Left colon (tissue), 2 donors: Measurements from ENCODE around the gene GSG1L. TPM values are rescaled to one million over a fixed set of nuclear protein-coding genes. Genes with fewer than 3 reads are reported as not detected.

Experiments used
- ATAC-seq: fragments of 200-7000 bp; cut with Tn5 transposase; one replicate; pipeline ENCODE4 v1.9.1; 2020; ENCODE audit warnings: mild to moderate bottlenecking, moderate library complexity
- DNase-seq, 2 donors: peaks; one replicate each; pipeline ENCODE4 v3.0.0-alpha.2; 2020
- intact Hi-C, 2 donors: fragments of 100-400 bp; cut with DNase I in 1 of 2; cut with micrococcal nuclease in 1 of 2; formaldehyde crosslinking; loops; one replicate each; pipeline versions ENCODE4 v1.11.2 to v1.14.0; 2022; cut with DNase I, micrococcal nuclease
- total RNA-seq, 2 donors: library from RNA; stranded (reverse); fragmentation: NEBNext Ultra II Directional; extraction: Animal tissue kit (Norgen Biotek cat#: 25700); gene quantifications; one replicate each; pipeline ENCODE4 v1.2.1, GENCODE V29; 2021
- donor health status: DM: no; HTN: no; CAD: no.
- donor health status: DM: yes; HTN: yes; CAD: no.

GSG1L gene
- total RNA-seq, 2 donors from 2014 or later: 0.17 TPM; not detected in 1

DNA sequence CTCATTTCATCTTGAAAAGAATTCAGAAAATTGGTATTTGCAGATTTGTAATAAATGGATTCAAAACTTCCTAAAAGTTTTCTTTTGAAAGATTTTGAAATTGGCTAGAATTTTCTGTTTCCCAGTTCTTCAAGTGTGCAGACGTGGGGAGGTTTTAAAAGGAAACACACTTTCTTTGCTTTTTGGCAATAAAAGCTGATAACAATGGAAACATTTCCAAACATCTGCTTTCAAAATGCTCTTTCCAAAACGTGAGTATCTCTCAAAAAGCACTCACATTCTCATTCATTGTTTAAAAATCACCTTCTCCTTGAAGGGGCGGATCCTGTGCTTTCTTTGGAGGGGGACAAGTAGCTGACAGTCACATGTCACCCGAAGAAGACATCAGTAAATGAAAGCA is 8.6 kb upstream of the GSG1L start:
- DNase-seq (no peak), ATAC-seq (no peak)
- intact Hi-C loops: no loop called here

DNA sequence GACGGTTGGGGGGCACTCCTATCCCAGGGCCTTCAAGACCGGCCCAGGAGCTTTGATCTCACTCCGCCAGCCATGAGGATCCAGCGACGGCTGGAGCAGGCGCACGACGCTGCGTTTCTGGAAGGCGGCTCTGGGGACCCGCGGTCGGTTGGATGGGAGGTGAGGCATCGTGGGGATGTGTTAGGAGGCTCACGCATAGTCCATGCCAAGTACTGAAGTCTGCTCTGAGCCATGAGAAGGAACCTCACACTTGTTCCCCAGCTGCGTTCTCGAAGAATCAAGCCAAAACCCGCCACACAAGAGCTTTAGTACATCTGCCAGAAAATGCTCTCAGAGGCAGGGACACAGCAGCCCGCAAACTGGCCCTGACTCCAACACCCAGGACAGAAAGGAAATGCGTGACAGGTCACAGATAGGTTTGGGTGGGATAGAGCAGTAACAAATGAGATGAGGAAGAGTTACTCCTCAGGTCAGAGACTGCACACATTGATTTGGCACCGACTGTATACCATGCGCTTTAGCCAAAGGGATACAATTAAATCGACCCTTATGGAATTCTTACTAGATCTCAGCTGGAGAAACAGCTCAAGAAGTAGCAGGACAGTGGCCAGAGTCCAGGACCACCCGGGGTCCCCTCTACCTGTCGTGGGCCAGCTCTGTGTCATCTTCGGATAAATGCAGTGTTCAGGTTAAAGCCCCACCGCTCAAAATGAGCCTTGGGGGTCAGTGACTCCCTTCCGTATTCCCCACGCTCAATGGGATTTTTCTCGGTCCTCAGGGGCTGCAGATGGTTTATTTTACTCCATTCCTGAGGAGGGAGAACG is 6.7 kb upstream of the GSG1L start:
- DNase-seq (no peak), ATAC-seq (no peak)
- intact Hi-C loops: no loop called here

DNA sequence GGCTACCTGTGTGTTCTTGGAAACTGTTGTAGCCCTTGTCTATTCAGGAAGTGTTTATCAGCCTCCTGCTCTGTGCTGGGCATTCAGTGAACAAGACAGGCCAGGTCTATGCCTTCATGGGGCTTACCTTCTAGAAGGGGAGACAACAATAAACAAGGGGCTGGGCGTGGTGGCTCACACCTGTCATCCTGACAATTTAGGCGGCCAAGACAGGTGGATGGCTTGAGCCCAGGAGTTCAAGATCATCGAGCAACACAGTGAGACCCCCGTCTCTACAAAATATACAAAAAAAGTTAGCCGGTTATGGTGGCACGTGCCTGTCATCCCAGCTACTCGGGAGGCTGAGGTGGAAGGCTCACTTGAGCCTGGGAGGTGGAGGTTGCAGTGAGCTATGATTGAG is 5.5 kb upstream of the GSG1L start:
- DNase-seq (no peak), ATAC-seq (no peak)
- intact Hi-C loops: no loop called here

DNA sequence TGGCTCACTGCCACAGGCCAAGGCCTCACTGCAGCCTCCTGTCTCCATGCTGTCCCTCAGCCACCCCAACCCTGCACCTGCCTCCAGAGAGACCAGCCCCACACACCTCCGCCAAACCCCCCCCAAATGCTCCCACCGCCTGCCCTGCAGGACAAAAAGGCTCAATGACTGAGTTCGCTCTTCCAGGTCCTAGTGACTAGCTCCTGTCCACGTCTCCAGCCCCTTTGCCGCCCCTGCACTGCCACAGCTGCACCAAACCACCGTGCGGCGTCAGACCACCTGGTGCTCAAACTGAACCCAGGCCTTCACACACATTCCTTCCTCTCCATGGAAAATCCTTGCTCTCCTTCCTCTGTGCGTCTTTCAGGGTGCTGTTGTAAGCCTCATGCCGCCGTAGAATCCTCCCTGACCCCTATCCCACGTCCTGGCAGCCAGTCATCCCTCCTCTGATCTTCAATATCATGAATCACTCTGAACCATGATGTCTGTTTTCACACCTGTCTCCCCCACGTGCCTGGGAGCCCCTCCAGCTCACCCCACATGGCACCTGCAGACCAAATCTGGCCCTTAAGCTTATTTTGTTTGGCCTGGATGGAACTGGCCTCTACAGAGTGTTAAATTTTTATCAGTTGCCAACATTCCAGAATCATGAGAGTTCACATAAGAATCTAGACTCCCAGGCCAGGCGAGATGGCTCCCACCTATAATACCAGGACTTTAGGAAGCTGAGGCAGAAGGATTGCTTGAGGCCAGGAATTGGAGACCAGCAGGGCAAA is 4.3 kb upstream of the GSG1L start:
- intact Hi-C loops: no loop called here
- no peak for DNase-seq
- no peak for ATAC-seq

DNA sequence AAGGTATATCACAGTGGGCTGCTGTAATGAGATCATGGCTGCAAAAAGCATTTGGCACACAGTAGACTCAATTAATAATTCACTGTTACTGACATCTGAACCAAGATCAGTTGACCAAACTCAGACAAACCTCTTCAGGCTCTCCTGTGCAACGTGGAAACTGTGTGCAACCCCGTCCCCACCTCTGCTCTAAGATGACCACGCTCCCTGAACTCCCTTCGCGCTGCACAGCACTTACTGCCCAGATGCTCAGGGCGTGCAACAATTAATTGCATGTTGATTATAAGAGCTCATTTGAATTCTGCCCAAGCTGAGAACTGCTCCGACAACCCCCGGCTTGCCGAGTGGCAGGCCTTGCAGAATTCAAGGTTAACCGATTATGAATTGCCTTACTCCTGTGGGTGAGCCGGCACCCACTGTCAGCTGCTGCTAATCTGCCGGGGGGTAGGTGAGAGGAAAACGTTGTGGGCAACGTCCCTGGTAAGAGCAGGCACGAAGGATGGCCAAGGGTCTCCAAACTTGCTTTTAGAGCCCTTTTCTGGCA is 1.3 kb upstream of the GSG1L start:
- DNase-seq (no peak), ATAC-seq (no peak)
- intact Hi-C loops: no loop called here

DNA sequence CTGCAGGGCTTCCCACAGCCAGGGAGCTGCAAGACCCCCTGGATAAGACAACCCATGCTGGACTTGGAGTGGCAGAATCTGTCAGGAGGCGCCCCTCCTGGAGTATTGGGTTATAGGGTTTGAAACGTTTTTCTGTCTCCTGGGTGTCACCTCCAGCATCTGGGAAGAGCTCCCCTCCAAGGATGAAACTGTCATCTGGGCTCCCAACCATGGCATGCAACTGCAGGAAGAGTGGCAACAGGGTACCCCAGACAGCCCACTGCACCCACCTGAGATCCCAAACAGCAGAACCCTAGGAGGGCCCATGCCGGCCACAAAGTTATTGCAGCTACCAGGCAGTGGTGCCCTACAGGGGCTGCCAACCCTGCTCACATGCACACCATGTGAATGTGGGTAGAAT is 636 bp upstream of the GSG1L start:
- no peak for ATAC-seq
- intact Hi-C loops: no loop called here
- no peak for DNase-seq

DNA sequence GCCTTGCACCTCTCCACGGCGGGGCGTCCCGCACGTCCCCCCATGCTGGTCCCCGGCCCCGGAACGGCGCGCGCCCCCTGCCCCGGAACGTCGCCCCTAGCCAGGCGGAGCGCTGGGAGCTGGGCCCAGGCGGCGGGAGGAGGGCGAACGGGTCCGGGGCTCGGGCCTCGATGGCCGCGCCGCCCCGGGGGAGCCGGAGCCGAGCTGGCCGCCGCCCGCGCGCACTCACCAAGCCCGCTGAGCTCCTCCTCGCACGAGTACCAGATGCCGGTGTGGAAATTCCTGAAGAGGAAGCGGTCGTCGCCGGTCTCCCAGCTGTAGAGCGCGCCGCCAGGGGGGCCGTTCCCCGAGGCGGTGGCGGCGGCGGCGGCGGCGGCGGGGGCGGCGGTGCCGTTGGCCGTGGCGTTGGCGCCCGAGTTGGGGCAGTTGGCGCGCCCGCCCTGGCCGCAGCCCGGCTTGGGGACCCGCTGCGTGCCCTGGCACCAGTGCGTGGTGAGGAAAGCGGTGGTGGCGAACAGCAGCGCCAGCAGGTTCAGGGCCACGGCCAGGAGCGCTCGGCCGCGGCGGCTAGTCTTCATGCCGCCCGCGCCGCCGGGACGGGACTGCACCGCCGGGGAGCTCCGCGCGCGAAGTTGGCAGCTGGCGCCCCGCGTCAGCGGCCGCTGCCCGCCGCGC is 530 bp downstream of the GSG1L start:
- no peak for DNase-seq
- intact Hi-C loops: no loop called here
- ATAC-seq: no peak

DNA sequence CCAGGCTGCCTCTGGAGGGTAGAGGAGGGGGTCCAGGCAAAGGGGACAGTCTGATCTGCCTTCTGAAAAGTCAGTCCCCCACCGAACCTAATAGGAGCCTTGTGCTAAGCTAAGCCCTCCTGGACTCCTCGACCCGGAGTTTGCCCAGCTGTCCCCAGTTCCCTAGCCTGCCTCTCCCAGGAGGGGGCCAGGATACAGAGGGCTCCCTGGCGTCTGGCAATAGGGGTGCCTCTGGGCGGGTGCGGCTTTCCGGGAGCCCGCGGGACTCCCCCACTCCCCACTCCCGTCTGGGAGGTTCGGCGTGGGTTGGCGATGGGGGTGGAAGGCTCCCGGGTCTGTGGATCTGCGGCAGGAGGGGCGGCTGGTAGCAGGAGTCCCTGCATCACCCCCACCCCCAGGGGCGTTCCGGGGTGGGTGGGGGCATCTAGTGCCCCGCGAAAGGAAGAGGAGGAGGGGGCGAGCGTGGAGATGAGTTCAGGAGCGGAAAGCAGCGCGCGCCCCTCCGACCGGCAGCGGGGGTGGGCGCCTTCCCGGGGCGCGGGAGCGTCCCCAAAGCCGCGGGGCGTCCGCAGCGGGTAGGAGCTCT is 1.2 kb downstream of the GSG1L start:
- intact Hi-C loops: no loop called here
- ATAC-seq: no peak
- DNase-seq: no peak

DNA sequence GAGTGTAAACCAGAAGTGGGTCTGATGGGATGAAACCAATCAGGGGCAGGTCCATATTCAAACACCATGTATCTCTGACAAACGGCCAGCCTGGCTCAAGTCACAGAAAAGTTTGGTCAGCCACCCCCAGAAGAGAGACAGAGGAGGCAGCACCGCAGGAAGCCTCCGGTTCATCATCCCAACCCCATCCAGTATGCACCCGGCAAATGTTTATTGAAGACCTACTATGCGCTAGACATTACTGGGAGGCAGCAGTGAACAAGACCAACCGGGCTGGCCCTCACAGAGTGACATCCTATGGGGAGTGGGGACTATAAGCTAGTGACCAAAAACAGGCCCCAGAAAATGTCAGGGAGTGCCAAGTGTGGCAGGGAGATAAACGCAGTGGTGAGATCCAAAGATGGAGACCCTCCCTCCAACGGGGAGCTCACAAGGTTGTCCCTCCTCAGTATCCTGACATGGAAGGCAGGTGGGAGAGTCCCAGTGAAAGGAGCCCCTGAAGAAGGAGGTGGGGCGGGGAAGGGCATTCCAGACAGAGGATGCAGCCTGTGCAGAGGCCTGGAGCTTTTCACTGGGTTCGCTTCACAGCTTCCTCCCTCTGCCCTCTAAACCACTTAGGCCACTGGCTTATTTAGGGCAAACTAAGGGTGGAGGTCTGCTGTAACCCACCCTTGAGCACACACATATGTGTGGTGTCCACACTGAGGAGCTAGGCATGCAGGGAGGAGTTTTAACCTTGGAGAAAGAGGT is 2.0 kb downstream of the GSG1L start:
- ATAC-seq: no peak
- no peak for DNase-seq
- intact Hi-C loops: no loop called here

DNA sequence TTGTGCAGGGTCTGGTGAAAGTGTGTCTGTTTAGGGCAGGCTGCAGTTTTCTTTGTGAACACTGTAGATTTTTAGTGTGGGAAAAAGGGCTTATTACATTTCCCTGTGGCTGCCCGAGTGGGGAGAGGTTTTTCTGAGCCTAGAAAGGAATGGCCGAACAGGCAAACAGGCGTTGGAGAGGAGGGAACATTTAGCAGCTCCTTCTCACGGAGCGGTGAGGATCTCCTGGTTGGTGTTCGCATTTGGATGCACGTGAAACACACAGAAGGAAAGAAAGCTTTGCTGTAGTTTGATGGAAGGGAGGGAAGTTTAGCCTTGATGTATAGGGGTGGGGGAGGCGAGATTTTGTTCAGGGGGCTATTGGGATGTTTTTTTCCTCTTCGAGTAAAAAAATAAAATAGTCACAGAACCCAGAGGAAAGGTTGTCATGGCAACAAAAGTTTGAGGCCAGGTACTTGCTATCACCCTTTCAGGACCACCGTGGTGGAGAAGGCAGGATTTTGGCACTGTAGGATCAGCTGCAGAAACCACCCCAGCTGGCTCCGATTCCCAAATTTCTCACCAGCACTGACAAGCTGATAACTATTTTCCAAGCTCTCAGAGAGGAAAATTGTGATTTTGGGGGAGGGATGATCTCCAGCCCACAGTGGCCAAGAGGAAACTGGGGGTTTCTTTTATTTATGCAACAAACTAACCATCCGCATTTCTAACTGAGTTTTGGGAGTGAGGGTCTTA is 3.5 kb downstream of the GSG1L start:
- intact Hi-C loops: no loop called here
- no peak for ATAC-seq

DNA sequence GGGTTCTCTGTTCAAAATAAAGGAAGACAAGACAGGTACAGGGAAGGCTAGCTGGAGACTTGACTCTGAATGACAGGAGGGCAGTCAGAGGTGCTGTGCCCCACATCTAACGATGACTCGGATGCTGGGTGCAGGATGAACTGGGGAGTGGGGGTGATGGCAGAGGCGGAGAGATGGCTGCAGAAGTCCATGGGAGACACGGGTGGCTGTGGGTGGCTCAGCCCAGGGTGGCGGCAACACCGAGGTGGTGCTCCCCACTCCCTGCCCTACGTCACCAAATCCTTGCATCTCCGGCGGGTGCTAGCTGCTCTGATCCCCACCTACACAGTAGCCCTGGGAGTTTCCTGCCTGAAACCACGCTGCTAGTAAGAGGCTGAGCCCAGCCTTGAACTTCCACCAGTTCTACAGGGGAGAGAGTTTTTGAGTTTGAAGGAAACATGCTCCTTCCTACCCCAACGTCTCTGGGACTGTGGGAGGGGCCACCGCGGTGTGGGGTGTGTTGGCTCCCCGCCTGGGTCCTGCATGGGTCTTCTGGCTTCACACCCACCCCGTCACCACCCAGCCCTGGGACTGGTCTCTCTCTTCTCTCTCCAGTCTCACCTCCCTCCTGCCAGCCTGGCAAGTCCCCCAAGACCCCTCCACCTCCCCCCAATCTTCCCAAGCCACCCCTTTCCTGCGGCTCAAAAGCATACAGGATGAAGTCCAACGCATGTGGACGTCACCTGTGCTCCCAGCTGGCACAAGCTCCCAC is 4.5 kb downstream of the GSG1L start:
- intact Hi-C loops: no loop called here
- ATAC-seq (no peak), DNase-seq (no peak)

More for the DNA sequence above, 3.5 kb downstream of the GSG1L start:
- no peak for DNase-seq

DNA sequence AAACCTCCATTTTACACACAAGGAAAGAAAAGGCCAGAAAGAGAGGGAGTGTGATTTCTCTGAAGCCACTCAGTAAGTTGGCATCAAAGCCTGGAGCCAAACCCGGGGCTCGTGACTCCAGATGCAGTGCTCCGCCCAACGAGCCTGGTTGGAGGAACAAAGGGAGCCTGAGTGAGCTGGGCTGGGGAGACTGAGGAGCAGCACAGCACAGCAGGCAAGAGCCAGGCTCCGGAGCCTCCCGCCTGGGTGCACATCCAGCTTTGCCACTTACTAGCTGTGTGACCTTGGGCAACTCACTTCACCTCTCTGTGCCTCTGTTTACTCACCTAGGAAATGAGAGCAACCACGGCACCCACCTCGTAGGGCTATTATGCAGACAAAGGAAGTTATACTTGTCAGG is 5.6 kb downstream of the GSG1L start:
- DNase-seq (no peak), ATAC-seq (no peak)
- intact Hi-C loops: no loop called here

DNA sequence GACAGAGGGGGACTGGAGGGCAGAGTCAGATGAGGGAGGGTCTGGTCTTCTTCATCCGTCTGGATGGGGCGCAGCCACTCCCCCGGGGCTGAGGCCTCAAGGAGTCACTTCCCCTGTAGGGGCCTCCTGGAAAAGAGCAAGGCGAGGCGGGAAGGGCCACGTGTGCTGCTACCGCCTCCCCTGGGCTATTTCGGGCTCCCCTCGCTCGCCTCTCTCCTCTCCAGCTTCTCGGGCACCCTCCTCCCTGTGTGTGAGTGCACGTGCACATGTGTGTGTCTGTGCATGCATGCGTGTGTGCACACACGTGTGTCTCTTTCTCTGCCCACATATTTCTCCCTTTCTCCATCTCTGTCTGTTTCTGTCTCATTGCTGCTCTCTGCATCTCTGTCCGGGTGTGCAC is 10.1 kb downstream of the GSG1L start:
- intact Hi-C loops: no loop called here
- DNase-seq (no peak), ATAC-seq (no peak)

DNA sequence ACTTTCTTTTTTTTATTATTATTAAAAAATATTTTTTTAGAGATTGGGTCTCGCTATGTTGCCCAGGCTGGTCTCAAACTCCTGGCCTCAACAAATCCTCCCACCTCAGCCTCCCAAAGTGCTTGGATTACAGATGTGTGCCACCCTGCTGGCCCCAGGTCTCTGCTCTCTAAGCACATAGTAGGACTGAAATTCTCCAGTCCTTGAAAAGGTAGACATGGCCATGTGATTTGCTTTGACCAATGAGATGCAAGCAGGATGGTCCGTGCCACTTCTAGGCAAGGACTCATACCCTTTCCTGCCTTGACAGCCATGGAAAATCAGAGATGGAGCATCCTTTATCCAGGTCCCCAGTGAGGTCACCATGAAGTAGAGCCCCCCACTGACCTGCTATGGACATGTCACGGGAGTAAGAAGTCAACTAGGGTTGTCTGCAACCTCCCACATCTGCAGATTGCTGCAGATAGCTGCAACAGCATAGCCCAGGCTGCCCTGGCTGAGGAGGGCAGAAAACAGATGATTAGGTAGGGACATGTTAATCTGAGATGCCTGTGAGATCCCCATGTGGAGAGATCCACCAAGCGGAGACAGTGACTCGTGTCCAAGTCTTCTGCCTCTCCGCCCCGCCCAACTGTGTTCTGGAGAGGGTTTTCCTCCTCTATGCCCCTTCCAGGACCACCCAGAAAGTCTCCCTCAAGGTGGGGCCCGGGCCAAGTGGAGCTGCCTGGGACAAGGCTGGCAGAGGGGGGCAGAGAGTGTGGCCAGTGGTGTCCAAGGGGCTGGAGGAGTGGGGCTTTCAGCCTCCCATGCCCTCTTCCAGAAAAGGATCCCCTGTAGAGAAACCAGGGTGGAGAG is 11.0 kb downstream of the GSG1L start:
- ATAC-seq: no peak
- intact Hi-C loops: no loop called here

DNA sequence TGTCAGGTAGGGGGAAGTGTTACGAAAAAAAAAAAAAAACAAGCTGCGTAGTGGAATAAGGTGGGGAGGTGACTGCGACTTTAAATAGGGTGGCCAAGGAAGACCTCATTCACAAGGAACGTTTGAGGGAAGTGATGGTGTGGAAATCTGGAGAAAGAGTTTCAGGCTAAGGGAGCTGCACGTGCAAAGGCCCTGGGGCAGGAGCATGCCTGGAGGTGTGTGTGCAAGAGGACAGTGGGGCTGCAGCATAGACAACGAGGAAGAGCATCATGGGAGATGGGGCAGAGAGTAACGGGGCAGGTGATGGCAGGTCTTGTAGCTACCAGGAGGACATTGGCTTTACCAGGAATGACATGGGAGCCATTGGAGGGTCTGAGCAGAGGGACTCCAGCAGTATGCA is 12.0 kb downstream of the GSG1L start:
- ATAC-seq (no peak), DNase-seq (no peak)
- intact Hi-C loops: no loop called here

More for the DNA sequence above, 11.0 kb downstream of the GSG1L start:
- no peak for DNase-seq

DNA sequence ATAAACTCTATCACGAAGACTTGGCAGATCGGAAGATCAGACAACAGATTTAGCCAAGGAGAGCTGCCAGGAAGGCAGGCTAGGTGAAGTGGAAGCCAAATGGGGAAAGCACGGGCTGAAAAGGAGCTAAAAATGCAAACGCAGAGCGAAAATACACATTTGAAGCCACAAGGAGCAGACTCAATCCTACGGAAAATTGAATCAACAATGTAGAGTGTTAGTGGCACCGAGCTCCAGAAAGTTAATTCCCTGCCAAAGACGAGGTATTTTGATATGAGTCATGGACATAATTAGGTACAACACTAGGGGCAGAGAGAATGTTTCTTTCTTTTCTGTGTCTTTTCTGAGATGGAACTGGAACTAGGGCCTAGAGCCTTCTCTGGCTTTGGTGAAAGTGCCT is 20.7 kb downstream of the GSG1L start:
- no peak for ATAC-seq
- intact Hi-C loops: no loop called here
- no peak for DNase-seq
